Purkinje cell (primary cell): Measurements from ENCODE around the gene ZNF19. TPM values are rescaled to one million over a fixed set of nuclear protein-coding genes. Genes with fewer than 3 reads are reported as not detected.

Experiments used
- polyA plus RNA-seq: library from polyadenylated mRNA; unstranded; fragments of >200 nt; fragmentation: Nextera tagmentation; gene quantifications from 2 replicates; pipeline ENCODE4 v1.2.1, GENCODE V29; 2014

Gene ZNF19
- 1.6 TPM in 2 replicates for polyA plus RNA-seq

GRCh38 chr16:71489122-71489521 lies at the start of gene ZNF19:
ZNF19 (minus strand) TSS chr16:71489324; CDS start chr16:71482114, 7,210 bp downstream.

GRCh38 chr16:71526111-71526631 lies 37.0 kb upstream of the ZNF19 start, which contains the start of gene CHST4:
CHST4 (plus strand) TSS chr16:71526426; CDS start chr16:71536678, 10,252 bp downstream.

GRCh38 chr16:71461686-71462648 lies 27.2 kb downstream of the ZNF19 start, which contains the start of gene ZNF23:
ZNF23 (minus strand) TSS chr16:71462247; CDS start chr16:71456796, 5,451 bp downstream.

GRCh38 chr16:71442051-71442440 lies 47.1 kb downstream of the ZNF19 start, which contains the start of gene TLE7:
TLE7 (minus strand) TSS chr16:71442054; CDS start chr16:71433324, 8,730 bp downstream.

Other genes starting within 250 kb of the ZNF19 start
- gene CMTR2, start 199.9 kb downstream of the ZNF19 start, polyA plus RNA-seq: 5.0 and 9.1 TPM in 2 replicates
- 2.9 and 5.8 TPM in 2 replicates for gene CALB2, start 130.6 kb downstream of the ZNF19 start, polyA plus RNA-seq
- not detected in 2 replicates for gene TLE7, start 47.3 kb downstream of the ZNF19 start, polyA plus RNA-seq
- 20.5 and 37.4 TPM in 2 replicates for gene ZNF23, start 27.1 kb downstream of the ZNF19 start, polyA plus RNA-seq
- gene CHST4, start 37.1 kb upstream of the ZNF19 start, polyA plus RNA-seq: not detected in 2 replicates
- gene TAT, start 87.8 kb upstream of the ZNF19 start, polyA plus RNA-seq: not detected in 2 replicates
- 0.08 and 0.88 TPM in 2 replicates for gene MARVELD3, start 136.9 kb upstream of the ZNF19 start, polyA plus RNA-seq
- 5.5 and 5.6 TPM in 2 replicates for gene PHLPP2, start 235.4 kb upstream of the ZNF19 start, polyA plus RNA-seq